HEK293 (cell line): ENCODE measurements around the gene ZSCAN25.

Experiments
- CTCF ChIA-PET: fragments of 350-600 bp; formaldehyde crosslinking; extraction: SDS; loops from one replicate; lab custom pipeline; 2021; ENCODE audit warnings: antibody characterized with exemption; lab: Yijun Ruan, JAX
- POLR2A ChIA-PET: fragments of 300-600 bp; formaldehyde crosslinking; extraction: SDS; loops from one replicate; lab custom pipeline; 2020; ENCODE audit warnings: antibody characterized with exemption, inconsistent platforms; lab: Yijun Ruan, JAX
- H3K27ac ChIP-seq: fragments of 200-500 bp; sonication (Bioruptor generic); 2 replicates; pipeline ENCODE4 v1.5.1; 2014; ENCODE audit warnings: low read depth, low read length, control low read depth, inconsistent platforms; ENCODE audit errors: extremely low read depth
- H3K36me3 ChIP-seq, 2 experiments: fragments of 200-500 bp in 1 of 2; sonication (Bioruptor generic) in 1 of 2; 1 replicate in 1 of 2; 2 replicates in 1 of 2; pipeline ENCODE4 v1.5.1; 2014 to 2017; ENCODE audit warnings: inconsistent platforms in 2 of 2, low read length in 2 of 2; ENCODE audit not compliant: control insufficient read depth in 2 of 2, insufficient read depth in 1 of 2
- H3K4me1 ChIP-seq: fragments of 200-500 bp; sonication (Bioruptor generic); 2 replicates; pipeline ENCODE4 v1.5.1; 2014; ENCODE audit warnings: mild to moderate bottlenecking, low read length, inconsistent platforms; ENCODE audit not compliant: control insufficient read depth, insufficient read depth
- H3K4me3 ChIP-seq: 2 replicates; pipeline ENCODE4 v1.5.1; 2011; ENCODE audit warnings: low read depth, mild to moderate bottlenecking, control low read depth, low read length, moderate library complexity
- H3K9me3 ChIP-seq: fragments of 200-500 bp; sonication (Bioruptor generic); 2 replicates; pipeline ENCODE4 v1.5.1; 2014; ENCODE audit warnings: low read depth, low read length, inconsistent platforms; ENCODE audit not compliant: control insufficient read depth, insufficient read depth
- GFI1B ChIP-seq: fragments of 450-650 bp; formaldehyde crosslinking; IDR thresholded peaks from 2 replicates; pipeline ENCODE4 v1.5.1; 2016; ENCODE audit warnings: missing biosample characterization, missing genetic modification characterization
- HIC1 ChIP-seq: fragments of 450-650 bp; formaldehyde crosslinking; IDR thresholded peaks from 2 replicates; pipeline ENCODE4 v1.5.1; 2016; ENCODE audit warnings: missing biosample characterization, missing genetic modification characterization
- KLF16 ChIP-seq: fragments of 450-650 bp; formaldehyde crosslinking; IDR thresholded peaks from 2 replicates; pipeline ENCODE4 v1.5.1; 2017; ENCODE audit warnings: missing biosample characterization, missing genetic modification characterization
- MEIS1 ChIP-seq: sonication (generic); formaldehyde crosslinking; IDR thresholded peaks from 2 replicates; pipeline ENCODE4 v1.8.1; 2022; ENCODE audit warnings: missing genetic modification reagents, mild to moderate bottlenecking, borderline replicate concordance
- MZF1 ChIP-seq: fragments of 450-650 bp; formaldehyde crosslinking; IDR thresholded peaks from 2 replicates; pipeline ENCODE4 v1.5.1; 2017; ENCODE audit warnings: missing biosample characterization, missing genetic modification characterization, borderline replicate concordance
- REPIN1 ChIP-seq: fragments of 450-650 bp; formaldehyde crosslinking; IDR thresholded peaks from 2 replicates; pipeline ENCODE4 v1.5.1; 2017; ENCODE audit warnings: missing biosample characterization, missing genetic modification characterization, low read depth
- SCRT2 ChIP-seq: fragments of 450-650 bp; formaldehyde crosslinking; IDR thresholded peaks from 2 replicates; pipeline ENCODE4 v1.5.1; 2016; ENCODE audit warnings: missing biosample characterization, missing genetic modification characterization
- SP2 ChIP-seq: fragments of 450-650 bp; formaldehyde crosslinking; IDR thresholded peaks from 2 replicates; pipeline ENCODE4 v1.5.1; 2016; ENCODE audit warnings: missing biosample characterization, missing genetic modification characterization
- SP7 ChIP-seq: fragments of 450-650 bp; formaldehyde crosslinking; IDR thresholded peaks from 2 replicates; pipeline ENCODE4 v1.5.1; 2016; ENCODE audit warnings: missing biosample characterization, missing genetic modification characterization
- ZBTB10 ChIP-seq: fragments of 450-650 bp; formaldehyde crosslinking; IDR thresholded peaks from 2 replicates; pipeline ENCODE4 v1.5.1; 2016; ENCODE audit warnings: missing biosample characterization, missing genetic modification characterization
- ZBTB20 ChIP-seq: fragments of 450-650 bp; formaldehyde crosslinking; IDR thresholded peaks from 2 replicates; pipeline ENCODE4 v1.5.1; 2016; ENCODE audit warnings: missing biosample characterization, missing genetic modification characterization
- ZBTB7A ChIP-seq: fragments of 450-650 bp; formaldehyde crosslinking; IDR thresholded peaks from 2 replicates; pipeline ENCODE4 v1.5.1; 2016; ENCODE audit warnings: low read depth, missing biosample characterization, missing genetic modification characterization
- ZBTB8A ChIP-seq: fragments of 450-650 bp; formaldehyde crosslinking; IDR thresholded peaks from 2 replicates; pipeline ENCODE4 v1.5.1; 2016; ENCODE audit warnings: missing biosample characterization, missing genetic modification characterization
- ZNF114 ChIP-seq: fragments of 450-650 bp; formaldehyde crosslinking; IDR thresholded peaks from 2 replicates; pipeline ENCODE4 v1.5.0; 2017; ENCODE audit warnings: missing biosample characterization, missing genetic modification characterization
- ZNF132 ChIP-seq: fragments of 450-650 bp; formaldehyde crosslinking; IDR thresholded peaks from 2 replicates; pipeline ENCODE4 v1.5.1; 2017; ENCODE audit warnings: missing biosample characterization, missing genetic modification characterization, borderline replicate concordance
- ZNF175 ChIP-seq: fragments of 450-650 bp; formaldehyde crosslinking; IDR thresholded peaks from 2 replicates; pipeline ENCODE4 v1.5.1; 2016; ENCODE audit warnings: missing biosample characterization, missing genetic modification characterization
- ZNF2 ChIP-seq: fragments of 450-650 bp; formaldehyde crosslinking; IDR thresholded peaks from 2 replicates; pipeline ENCODE4 v1.5.1; 2016; ENCODE audit warnings: missing biosample characterization, missing genetic modification characterization
- ZNF510 ChIP-seq: fragments of 450-650 bp; formaldehyde crosslinking; IDR thresholded peaks from 2 replicates; pipeline ENCODE4 v1.5.1; 2018; ENCODE audit warnings: mild to moderate bottlenecking, missing genetic modification characterization, missing biosample characterization; ENCODE audit not compliant: insufficient replicate concordance
- ZNF560 ChIP-seq: fragments of 450-650 bp; formaldehyde crosslinking; IDR thresholded peaks from 2 replicates; pipeline ENCODE4 v1.5.1; 2017; ENCODE audit warnings: missing biosample characterization, missing genetic modification characterization, borderline replicate concordance
- ZNF623 ChIP-seq: fragments of 450-650 bp; formaldehyde crosslinking; IDR thresholded peaks from 2 replicates; pipeline ENCODE4 v1.5.1; 2016; ENCODE audit warnings: missing biosample characterization, missing genetic modification characterization
- ZNF791 ChIP-seq: fragments of 450-650 bp; formaldehyde crosslinking; IDR thresholded peaks from 2 replicates; pipeline ENCODE4 v1.5.1; 2016; ENCODE audit warnings: missing biosample characterization, missing genetic modification characterization
- TF ChIP-seq, protein P1 (sequence below): fragments of 450-650 bp; formaldehyde crosslinking; IDR thresholded peaks from 2 replicates; pipeline ENCODE4 v1.5.1; 2016; ENCODE audit warnings: missing biosample characterization, missing genetic modification characterization
- TF ChIP-seq, protein P2 (sequence below): fragments of 450-650 bp; formaldehyde crosslinking; IDR thresholded peaks from 2 replicates; pipeline ENCODE4 v1.5.1; 2017; ENCODE audit warnings: missing biosample characterization, missing genetic modification characterization

The ZSCAN25 gene

GRCh38 chr7:99666013-99666395 lies 49.3 kb downstream of the ZSCAN25 start:
- Histone ChIP-seq H3K4me1 (no peaks in the 10 kb centered on the region), H3K9me3 (no peaks in the 10 kb centered on the region), H3K4me3 (no peak overlapping the region), H3K36me3 (peaks cover 0 to 34% of the 10 kb centered on the region in 2 experiments; a peak in 1 of 3 replicates), H3K27ac (no peak overlapping the region)
- ChIA-PET POLR2A (no interaction called here), CTCF (interaction anchor here (0.6 kb wide), 1 partner anchor 652 kb away, joined by 3 read pairs; no protein-coding TSS in a partner anchor)
- no peak for TF ChIP-seq MEIS1 (CRISPR knock-in tag)
- 0 out of 2 replicates have a peak, but pooled peaks have one; percentile 32 for TF ChIP-seq SCRT2
- no peak for TF ChIP-seq ZNF2 (tag by site-specific recombination)

- Histone ChIP-seq H3K27ac (no peak overlapping the region), H3K9me3 (no peaks in the 10 kb centered on the region), H3K4me3 (no peak overlapping the region), H3K4me1 (no peaks in the 10 kb centered on the region), H3K36me3 (peaks cover 0 to 34% of the 10 kb centered on the region in 2 experiments; a peak in 1 of 3 replicates)
- ChIA-PET POLR2A (no interaction called here), CTCF (interaction anchor here (0.6 kb wide), 1 partner anchor 189 kb away, joined by 3 read pairs; no protein-coding TSS in a partner anchor)
- no peak for TF ChIP-seq KLF16 (tag by site-specific recombination)
- no peak for TF ChIP-seq ZBTB8A (tag by site-specific recombination)
- no peak for TF ChIP-seq ZNF175 (tag by site-specific recombination)
- TF ChIP-seq, protein P1, sequence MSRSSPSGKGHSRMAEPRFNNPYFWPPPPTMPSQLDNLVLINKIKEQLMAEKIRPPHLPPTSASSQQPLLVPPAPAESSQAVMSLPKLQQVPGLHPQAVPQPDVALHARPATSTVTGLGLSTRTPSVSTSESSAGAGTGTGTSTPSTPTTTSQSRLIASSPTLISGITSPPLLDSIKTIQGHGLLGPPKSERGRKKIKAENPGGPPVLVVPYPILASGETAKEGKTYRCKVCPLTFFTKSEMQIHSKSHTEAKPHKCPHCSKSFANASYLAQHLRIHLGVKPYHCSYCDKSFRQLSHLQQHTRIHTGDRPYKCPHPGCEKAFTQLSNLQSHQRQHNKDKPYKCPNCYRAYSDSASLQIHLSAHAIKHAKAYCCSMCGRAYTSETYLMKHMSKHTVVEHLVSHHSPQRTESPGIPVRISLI (tag by site-specific recombination), result no peak
- no peak for TF ChIP-seq GFI1B (tag by site-specific recombination)
- TF ChIP-seq SP7, result no peak
- no peak for TF ChIP-seq ZNF510 (tag by site-specific recombination)
- no peak for TF ChIP-seq ZNF132 (tag by site-specific recombination)
- TF ChIP-seq ZBTB20 (tag by site-specific recombination), result no peak
- TF ChIP-seq ZNF560, result no peak
- TF ChIP-seq, protein P2, sequence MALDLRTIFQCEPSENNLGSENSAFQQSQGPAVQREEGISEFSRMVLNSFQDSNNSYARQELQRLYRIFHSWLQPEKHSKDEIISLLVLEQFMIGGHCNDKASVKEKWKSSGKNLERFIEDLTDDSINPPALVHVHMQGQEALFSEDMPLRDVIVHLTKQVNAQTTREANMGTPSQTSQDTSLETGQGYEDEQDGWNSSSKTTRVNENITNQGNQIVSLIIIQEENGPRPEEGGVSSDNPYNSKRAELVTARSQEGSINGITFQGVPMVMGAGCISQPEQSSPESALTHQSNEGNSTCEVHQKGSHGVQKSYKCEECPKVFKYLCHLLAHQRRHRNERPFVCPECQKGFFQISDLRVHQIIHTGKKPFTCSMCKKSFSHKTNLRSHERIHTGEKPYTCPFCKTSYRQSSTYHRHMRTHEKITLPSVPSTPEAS (tag by site-specific recombination), result no peak
- TF ChIP-seq HIC1 (tag by site-specific recombination), result no peak
- TF ChIP-seq ZNF623 (tag by site-specific recombination), result no peak
- TF ChIP-seq MZF1 (tag by site-specific recombination), result no peak
- TF ChIP-seq REPIN1, result no peak
- no peak for TF ChIP-seq ZBTB10 (tag by site-specific recombination)
- no peak for TF ChIP-seq SP2 (tag by site-specific recombination)
- no peak for TF ChIP-seq ZNF114 (tag by site-specific recombination)
- TF ChIP-seq ZBTB7A (tag by site-specific recombination), result no peak
- no peak for TF ChIP-seq ZNF791 (tag by site-specific recombination)
These were observed 50.4 kb downstream of the ZSCAN25 start for GRCh38 chr7:99667179-99667578.
